Transverse colon (tissue), 4 donors: Measurements from ENCODE around the gene BRD3. TPM values are rescaled to one million over a fixed set of nuclear protein-coding genes. Genes with fewer than 3 reads are reported as not detected.

ENCODE experiments used
- DNase-seq: peaks from one replicate; pipeline ENCODE4 v3.0.0-alpha.2; 2019
- H3K27ac ChIP-seq, 4 donors: fragments of 200-600 bp; sonication (generic); 2 replicates each; pipeline ENCODE4 v1.5.1; 2016 to 2018; ENCODE audit warnings: inconsistent platforms in 4 of 4
- H3K27me3 ChIP-seq: fragments of 200-600 bp; sonication (generic); 2 replicates; pipeline ENCODE4 v1.5.1; 2017; ENCODE audit warnings: inconsistent platforms
- H3K36me3 ChIP-seq, 4 donors: fragments of 200-600 bp; sonication (generic); 2 replicates each; pipeline ENCODE4 v1.5.1; 2017 to 2019; ENCODE audit warnings: inconsistent platforms in 4 of 4
- H3K4me1 ChIP-seq, 4 donors: fragments of 200-600 bp; sonication (generic); 2 replicates each; pipeline ENCODE4 v1.5.1; 2017 to 2020; ENCODE audit warnings: inconsistent platforms in 4 of 4
- H3K4me3 ChIP-seq, 4 donors: fragments of 200-600 bp; sonication (generic); 1 replicate in 1 of 4; 2 replicates in 3 of 4; pipeline versions ENCODE4 v1.5.1 to v1.6.1; 2017 to 2019; ENCODE audit warnings: inconsistent platforms in 4 of 4
- H3K9me3 ChIP-seq, 2 donors: fragments of 200-600 bp; sonication (generic); 2 replicates each; pipeline ENCODE4 v1.5.1; 2017 to 2019; ENCODE audit warnings: inconsistent platforms in 2 of 2
- CTCF ChIP-seq, 5 experiments: fragments of 200-600 bp in 3 of 5; fragments of 450-650 bp in 2 of 5; sonication (generic) in 3 of 5; IDR thresholded peaks; 1 replicate in 2 of 5; 2 replicates in 3 of 5; pipeline ENCODE4 v1.5.1; 2016 to 2017; ENCODE audit warnings: antibody characterized with exemption in 5 of 5, inconsistent platforms in 3 of 5, mild to moderate bottlenecking in 2 of 5, moderate library complexity in 1 of 5
- EP300 ChIP-seq: sonication (generic); formaldehyde crosslinking; IDR thresholded peaks from one replicate; pipeline ENCODE4 v1.6.1; 2017; ENCODE audit warnings: antibody characterized with exemption, low read depth
- POLR2A ChIP-seq: fragments of 450-650 bp; IDR thresholded peaks from one replicate; pipeline ENCODE4 v1.6.1; 2016; ENCODE audit warnings: antibody characterized with exemption, mild to moderate bottlenecking, moderate library complexity
- POLR2AphosphoS5 ChIP-seq, 3 donors: sonication (generic); formaldehyde crosslinking; IDR thresholded peaks; one replicate each; pipeline ENCODE4 v1.6.1; 2016; ENCODE audit warnings: antibody characterized with exemption in 3 of 3
- WGBS, 2 donors: methylation state at CpG; one replicate each; pipeline ENCODE4 v1.1.5; 2018; ENCODE audit warnings: low coverage in 1 of 2; 5-methylcytosine and 5-hydroxymethylcytosine counted together
- in situ Hi-C, 4 donors: fragments of 200-750 bp; cut with MboI; loops; one replicate each; pipeline versions ENCODE4 v1.15.0 to v1.15.1; 2017; ENCODE audit warnings: low sequenced_read_pairs in 3 of 4, low pct_ligation_motif_present in 1 of 4, low pct_unique_long_range_greater_than_20kb in 1 of 4
- intact Hi-C: fragments of 100-400 bp; cut with DNase I; formaldehyde crosslinking; loops from one replicate; pipeline ENCODE4 v1.15.1; 2023; ENCODE audit warnings: low total_unique reads
- total RNA-seq, 4 donors: library from RNA; depleted of rRNA; stranded (reverse); fragments of >200 nt; gene quantifications; one replicate each; pipeline ENCODE4 v1.1.0, GENCODE V29; 2016

BRD3 gene
- total RNA-seq, 4 donors from 2014 or later = 14.5 to 21.3 (median 17.2) TPM

- 89% methylated on average over 27 of the region's 28 CpGs; no CpG with 5 or more reads in 1 of the 2 donors for WGBS, 2 donors
- H3K4me1 ChIP-seq = peaks cover 0 to 14% (median 9%) of the 10 kb centered on the region in 4 donors
- no peak for DNase-seq
- intact Hi-C loops (no loop called here), in situ Hi-C loops (no loop called here)
- TF ChIP-seq EP300 = no peak
- no peak for TF ChIP-seq POLR2A
- no peak for TF ChIP-seq CTCF (IDR thresholded peaks at IDR 0.05)
- TF ChIP-seq POLR2AphosphoS5 (IDR thresholded peaks at IDR 0.05) = no peak
- H3K9me3 ChIP-seq = no peaks in the 10 kb centered on the region
- no peak overlapping the region for H3K27ac ChIP-seq
- no peak overlapping the region for H3K4me3 ChIP-seq
- H3K27me3 ChIP-seq = no peaks in the 10 kb centered on the region
- H3K36me3 ChIP-seq = no peaks in the 10 kb centered on the region
Measured at GRCh38 chr9:133981958-133982681, 85.7 kb downstream of the BRD3 start.

GRCh38 chr9:133981589-133981957 is 86.3 kb downstream of the BRD3 start:
- DNase-seq = no peak
- H3K9me3 ChIP-seq = no peaks in the 10 kb centered on the region
- peaks cover 0 to 14% (median 9%) of the 10 kb centered on the region in 4 donors for H3K4me1 ChIP-seq
- intact Hi-C loops = no loop called here
- in situ Hi-C loops = no loop called here
- H3K4me3 ChIP-seq = no peak overlapping the region
- TF ChIP-seq EP300 (no peak), POLR2AphosphoS5 (IDR thresholded peaks at IDR 0.05) (no peak)
- H3K36me3 ChIP-seq = no peaks in the 10 kb centered on the region
- no peak overlapping the region for H3K27ac ChIP-seq
- 99% methylated on average over 11 of the region's 14 CpGs; no CpG with 5 or more reads in 1 of the 2 donors for WGBS, 2 donors
- H3K27me3 ChIP-seq = no peaks in the 10 kb centered on the region

- Histone ChIP-seq H3K27ac (no peak overlapping the region), H3K4me1 (peaks cover 0 to 14% (median 9%) of the 10 kb centered on the region in 4 donors), H3K4me3 (no peak overlapping the region), H3K36me3 (no peaks in the 10 kb centered on the region), H3K9me3 (no peaks in the 10 kb centered on the region), H3K27me3 (no peaks in the 10 kb centered on the region)
- no peak for TF ChIP-seq CTCF (IDR thresholded peaks at IDR 0.05)
- no peak for TF ChIP-seq POLR2A
- no peak for TF ChIP-seq POLR2AphosphoS5 (IDR thresholded peaks at IDR 0.05)
- no peak for TF ChIP-seq EP300
- DNase-seq = no peak
- 89% methylated on average over 25 of the region's 25 CpGs; no CpG with 5 or more reads in 1 of the 2 donors for WGBS, 2 donors
- in situ Hi-C loops = no loop called here
- intact Hi-C loops = no loop called here
Measured at GRCh38 chr9:133980864-133981588, 86.8 kb downstream of the BRD3 start.

Other genes starting within 250 kb of the BRD3 start
- gene VAV2, start 75.7 kb downstream of the BRD3 start, total RNA-seq = 10 to 100 TPM in 3 of 4 donors, 1 to 10 TPM in 1; 8.2 to 52.4 (median 24.5) TPM
- gene BRD3OS, start 42.5 kb downstream of the BRD3 start, total RNA-seq = 1 to 10 TPM; 3.2 to 6.6 (median 4.4) TPM
- 10 to 100 TPM in 3 of 4 donors, 1 to 10 TPM in 1; 8.2 to 95.7 (median 16.3) TPM for gene WDR5, start 68.1 kb upstream of the BRD3 start, total RNA-seq
- gene RNU6ATAC, start 96.5 kb upstream of the BRD3 start, total RNA-seq = not detected